Measurements from ENCODE around the gene GSG1L.

Gene GSG1L

GRCh38 chr16:27784351-27785306, 278.9 kb downstream of the GSG1L start:
- ATAC-seq, result no peak

DNA sequence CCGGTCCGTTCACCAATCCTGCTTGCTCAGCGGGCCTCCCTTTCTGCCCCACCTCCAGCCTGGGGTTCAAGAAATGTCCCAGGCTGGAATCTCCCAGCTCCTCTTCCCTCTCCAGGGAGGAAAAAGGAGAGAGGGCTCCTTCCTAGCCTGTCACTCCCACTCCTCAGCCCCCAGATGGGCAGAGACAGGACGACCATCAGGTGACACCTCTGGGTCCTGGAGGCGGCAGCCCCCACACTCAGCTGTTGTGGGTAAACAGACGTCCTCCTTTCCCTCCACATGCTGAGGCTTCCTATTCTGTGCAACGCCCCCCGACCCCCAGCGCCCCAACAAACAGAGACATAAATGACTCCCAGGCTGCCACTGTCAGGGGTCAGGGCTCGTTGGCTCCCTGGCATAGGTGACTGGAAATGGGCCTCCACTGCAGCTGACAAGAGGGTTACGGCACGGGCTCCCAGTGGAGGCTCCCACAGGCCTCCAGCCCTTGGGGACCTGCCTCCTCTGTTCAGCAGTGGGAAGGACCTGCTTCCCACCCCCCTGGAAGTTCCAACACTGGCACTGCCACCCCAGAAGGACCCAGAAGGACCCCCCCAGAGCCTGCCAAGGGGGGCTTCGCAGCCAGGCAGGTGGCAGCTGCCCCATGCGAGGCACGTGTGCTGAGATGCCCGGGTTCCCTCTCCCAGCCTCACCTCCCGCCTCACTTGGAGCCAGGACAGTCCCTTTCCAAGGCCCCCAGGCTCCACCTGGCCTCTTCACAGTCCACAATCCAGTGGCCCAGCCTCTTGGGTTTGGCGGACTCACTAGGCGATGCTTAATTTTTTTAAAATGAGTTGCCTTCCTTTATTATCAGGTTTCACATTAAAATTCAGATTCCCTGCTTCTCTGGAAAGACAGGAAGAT, 281.3 kb downstream of the GSG1L start:
- no peak for ATAC-seq

DNA sequence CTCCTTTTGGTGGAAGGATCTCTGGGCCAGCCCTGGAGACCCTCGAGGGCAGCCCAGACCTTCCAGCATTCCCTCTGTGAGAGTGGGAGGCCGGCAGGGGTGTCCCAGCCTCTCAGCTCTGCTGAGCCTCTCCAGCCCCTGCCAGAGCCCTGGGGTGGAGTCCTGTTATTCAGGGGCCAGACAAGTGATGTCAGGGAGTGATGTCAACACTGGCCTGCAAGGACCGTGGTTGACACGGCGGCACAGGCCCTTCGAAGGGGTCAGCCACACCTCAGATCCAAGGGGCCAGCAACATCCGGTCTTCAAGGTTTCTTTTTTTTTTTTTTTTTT, 282.4 kb downstream of the GSG1L start:
- no peak for ATAC-seq

- ATAC-seq, result no peak
Measured at GRCh38 chr16:27780468-27781194, 282.9 kb downstream of the GSG1L start.

- no peak for ATAC-seq
Measured at GRCh38 chr16:27779641-27780164, 283.8 kb downstream of the GSG1L start.

GRCh38 chr16:27778926-27779570, 284.5 kb downstream of the GSG1L start:
- peak in 1 of 2 donors; percentile 7 for ATAC-seq

GRCh38 chr16:27778171-27778925, 285.2 kb downstream of the GSG1L start:
- ATAC-seq, result no peak

DNA sequence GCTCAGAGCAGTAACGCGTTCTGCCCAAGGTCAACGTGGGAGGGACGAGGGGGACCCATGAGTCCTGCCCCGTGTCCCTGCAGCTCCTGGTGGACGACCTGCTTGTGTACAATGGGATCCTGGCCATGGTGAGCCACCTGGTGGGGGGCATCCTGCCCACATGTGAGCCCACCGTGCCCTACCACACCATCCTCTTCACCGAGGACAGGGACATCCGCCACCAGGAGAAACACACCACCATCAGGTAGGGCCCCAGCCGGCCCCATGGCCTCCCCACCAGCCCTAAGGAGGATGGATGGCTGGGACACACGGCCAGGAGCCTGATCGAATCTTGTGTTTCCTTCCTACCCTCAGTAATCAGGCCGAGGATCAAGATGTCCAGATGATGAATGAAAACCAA, 286.0 kb downstream of the GSG1L start:
- ATAC-seq, result no peak

- no peak for ATAC-seq
Measured at GRCh38 chr16:27776556-27777225, 286.8 kb downstream of the GSG1L start.

DNA sequence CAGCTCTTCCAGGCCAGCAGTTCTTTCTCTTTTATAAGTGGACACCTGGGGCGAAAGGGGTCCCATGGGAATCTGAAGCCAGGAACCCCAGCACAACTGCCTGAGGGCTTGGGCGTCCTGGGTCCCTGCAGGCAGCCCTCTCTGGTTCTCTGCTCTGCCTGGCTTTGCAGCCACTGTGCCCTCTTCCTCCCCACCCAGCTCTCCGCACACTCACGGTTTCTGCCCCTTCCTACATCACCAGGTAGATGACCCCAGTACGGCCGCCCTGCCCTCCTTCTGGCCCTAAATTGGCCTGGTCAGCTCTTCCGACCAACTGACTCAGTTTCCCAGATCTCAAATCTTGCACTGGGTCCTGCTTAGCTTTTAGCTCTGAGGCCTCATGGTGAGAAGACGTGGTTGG, 288.3 kb downstream of the GSG1L start:
- ATAC-seq, result no peak

GRCh38 chr16:27774779-27775178, 288.7 kb downstream of the GSG1L start:
- ATAC-seq, result no peak

- ATAC-seq, result no peak
Measured at GRCh38 chr16:27773344-27773743, 290.2 kb downstream of the GSG1L start.

DNA sequence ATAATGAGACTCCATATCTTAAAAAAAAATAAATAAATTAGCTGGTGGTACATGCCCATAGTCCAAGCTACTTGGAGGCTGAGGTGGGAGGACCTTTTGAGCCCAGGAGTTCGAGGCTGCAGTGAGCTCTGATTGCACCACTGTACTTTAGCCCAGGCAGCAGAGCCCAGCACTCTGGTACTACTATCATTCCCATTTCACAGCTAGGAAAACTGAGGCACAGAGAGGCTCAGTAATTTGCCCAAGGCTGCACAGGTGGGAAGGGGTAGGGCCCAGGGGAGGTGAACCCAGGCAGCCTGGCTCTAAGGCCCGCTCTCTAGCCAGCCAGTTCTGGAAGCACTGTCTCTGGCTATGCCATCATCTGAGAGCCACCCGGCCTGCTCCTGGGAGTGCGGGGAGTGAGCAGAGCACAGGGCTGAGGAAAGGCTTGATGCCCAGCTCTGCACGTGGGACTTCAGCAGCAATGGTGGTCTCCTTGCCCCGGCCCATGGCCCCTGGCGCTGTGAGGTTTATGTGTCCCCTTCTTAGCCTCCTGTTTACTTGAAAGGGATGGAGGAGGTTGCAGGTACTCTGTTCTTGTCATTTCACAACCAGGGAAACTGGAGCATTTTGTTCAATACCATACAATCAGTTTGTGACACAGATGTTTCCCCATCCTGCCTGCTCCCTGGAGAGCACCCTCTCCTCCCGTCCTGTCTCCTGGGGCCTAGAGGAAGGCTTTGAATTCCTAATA, 291.3 kb downstream of the GSG1L start:
- ATAC-seq, result no peak

GRCh38 chr16:27771201-27771910, 292.2 kb downstream of the GSG1L start:
- ATAC-seq, result no peak

- no peak for ATAC-seq
Measured at GRCh38 chr16:27770271-27771196, 293.0 kb downstream of the GSG1L start.

DNA sequence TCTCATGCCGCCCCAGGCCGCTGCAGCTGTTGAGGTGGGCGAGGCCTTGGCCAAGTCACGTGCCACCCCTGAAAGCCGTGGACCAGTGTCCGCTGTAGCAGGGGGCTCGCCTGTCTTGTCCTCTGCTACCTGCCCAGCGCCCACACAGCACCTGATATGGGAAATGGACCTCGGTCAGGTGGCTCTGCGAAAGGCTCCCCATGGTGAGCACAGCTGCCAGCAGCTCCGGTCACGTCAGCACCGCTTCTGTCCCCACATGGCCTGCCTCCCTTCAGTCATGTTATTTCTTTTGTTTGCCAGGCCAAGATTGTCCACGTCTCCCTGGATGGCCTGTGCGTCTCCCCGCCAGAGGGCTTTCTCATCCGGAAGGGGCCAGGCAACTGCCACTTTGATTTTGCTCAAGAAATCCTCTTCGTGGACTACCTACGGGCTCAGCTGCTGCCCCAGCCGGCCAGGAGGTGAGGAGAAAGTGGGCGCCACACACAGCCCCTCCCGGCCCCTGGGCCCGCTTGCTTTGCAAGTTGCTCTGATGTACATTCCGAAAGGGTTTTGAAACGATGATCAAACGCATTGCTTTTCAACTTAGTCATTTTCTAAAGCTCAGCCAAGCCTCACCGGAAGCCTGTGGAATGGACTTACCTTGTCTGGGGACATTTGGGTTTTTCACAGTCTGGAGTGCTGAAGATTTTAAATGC, 293.8 kb downstream of the GSG1L start:
- ATAC-seq, result no peak

DNA sequence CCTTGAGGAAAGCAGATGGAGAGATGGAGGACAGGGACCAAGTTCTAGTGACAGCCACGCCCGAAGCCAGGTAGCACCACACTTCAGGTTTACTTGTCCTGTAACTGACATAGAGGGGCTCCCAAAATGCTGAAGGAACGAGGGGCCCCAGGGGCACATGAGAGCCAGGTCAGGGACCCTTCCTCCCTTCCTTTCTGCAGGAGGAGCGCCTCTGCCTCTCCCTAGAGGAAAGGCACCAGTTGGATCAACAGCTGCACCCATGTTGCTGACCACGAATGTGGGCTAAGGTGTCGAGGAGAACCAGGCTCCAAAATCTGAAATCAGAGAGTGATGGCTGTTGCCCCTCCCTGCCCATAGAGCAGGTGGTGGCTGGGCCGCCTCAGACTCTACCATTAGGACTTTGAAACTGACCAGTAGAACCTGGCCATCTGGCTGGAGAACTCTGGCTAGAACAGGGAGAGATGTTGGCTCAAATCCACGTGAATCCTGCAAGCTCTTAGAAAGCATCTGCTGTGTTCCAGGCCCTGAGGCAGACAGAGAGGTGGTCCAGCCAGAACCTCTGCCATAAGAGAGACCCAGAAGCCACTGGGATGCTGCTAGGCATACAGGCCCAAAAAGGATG, 294.8 kb downstream of the GSG1L start:
- ATAC-seq, result no peak
